ENCODE data around the gene ECSCR.

Gene ECSCR

DNA sequence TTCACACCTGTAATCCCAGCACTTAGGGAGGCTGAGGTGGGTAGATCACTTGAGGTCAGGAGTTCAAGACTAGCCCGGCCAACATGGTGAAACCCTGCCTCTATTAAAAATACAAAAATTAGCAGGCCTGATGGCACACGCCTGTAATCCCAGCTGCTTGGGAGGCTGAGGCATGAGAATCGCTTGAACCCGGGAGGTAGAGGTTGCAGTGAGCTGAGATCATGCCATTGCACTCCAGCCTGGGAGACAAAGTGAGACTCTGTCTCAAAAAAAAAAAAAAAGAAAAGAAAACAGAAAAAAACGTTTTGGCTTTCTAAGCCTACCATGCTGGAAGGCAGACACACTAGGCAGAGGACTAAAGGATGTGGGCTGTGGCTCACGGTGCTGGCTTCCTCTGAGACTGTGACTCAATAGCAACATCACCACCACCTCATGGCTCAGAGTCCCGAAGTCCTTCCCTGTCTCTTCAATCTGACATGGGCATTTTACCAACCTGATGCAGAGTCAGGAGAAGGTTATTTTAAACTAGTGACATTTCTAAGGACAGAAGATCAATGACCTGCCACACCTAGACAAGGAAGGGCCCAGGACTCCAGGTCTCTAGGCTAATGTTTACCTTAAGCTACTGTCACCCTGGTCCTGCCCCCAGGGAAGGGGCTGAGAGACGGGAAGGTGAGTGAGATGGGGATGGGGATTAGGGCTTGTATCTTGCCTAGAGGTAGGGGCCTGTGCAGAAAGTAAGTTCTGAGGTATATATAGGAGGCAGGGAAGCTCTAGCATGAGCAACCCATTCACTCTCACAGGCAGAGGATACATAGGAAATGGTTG lies 3.7 kb downstream of the ECSCR start:
- Mint-ChIP-seq H3K27me3 (ENCODE audit: low read depth, poor library complexity) (peaks cover 11% of the 10 kb centered on the region), H3K9me3 (no peaks in the 10 kb centered on the region), H3K36me3 (ENCODE audit: low read depth) (no peaks in the 10 kb centered on the region), H3K27ac (no peak overlapping the region), H3K4me3 (no peak overlapping the region), H3K4me1 (peaks cover 34% of the 10 kb centered on the region)
- DNase-seq = no peak
- TF ChIP-seq, protein P1, sequence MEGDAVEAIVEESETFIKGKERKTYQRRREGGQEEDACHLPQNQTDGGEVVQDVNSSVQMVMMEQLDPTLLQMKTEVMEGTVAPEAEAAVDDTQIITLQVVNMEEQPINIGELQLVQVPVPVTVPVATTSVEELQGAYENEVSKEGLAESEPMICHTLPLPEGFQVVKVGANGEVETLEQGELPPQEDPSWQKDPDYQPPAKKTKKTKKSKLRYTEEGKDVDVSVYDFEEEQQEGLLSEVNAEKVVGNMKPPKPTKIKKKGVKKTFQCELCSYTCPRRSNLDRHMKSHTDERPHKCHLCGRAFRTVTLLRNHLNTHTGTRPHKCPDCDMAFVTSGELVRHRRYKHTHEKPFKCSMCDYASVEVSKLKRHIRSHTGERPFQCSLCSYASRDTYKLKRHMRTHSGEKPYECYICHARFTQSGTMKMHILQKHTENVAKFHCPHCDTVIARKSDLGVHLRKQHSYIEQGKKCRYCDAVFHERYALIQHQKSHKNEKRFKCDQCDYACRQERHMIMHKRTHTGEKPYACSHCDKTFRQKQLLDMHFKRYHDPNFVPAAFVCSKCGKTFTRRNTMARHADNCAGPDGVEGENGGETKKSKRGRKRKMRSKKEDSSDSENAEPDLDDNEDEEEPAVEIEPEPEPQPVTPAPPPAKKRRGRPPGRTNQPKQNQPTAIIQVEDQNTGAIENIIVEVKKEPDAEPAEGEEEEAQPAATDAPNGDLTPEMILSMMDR (IDR thresholded peaks at IDR 0.05) = no peak

DNA sequence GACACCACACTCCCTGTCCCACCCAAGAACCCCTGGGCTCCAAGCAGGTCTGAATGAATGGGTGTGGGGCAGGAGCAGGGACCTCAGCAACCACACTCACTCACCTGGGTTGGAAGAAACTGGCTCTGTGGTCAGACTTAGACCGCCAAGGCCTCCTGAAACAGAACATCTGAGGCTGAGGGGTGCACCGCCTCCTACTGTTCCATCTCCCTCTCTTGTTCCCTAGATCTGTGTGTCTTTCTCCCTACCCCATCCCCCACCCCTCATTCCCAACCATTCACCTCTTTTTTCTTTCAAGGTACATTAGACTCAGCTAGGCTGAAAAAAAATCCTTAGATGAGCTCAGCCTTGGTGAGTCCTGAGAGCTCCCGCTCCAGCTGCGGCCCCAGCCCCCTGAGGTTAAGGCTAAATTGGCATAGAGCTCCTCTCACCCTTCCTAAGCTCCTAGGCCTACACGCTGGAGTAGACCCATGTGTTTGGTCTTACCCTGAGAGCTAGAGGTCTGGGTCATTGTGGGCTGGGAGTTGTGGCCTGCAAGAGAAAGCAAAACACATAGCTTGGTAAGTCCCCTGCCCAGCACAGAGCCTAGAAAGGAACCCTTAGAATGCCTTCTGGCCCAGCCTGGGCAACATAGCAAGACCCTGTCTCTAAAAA lies 4.8 kb downstream of the ECSCR start:
- H3K9me3 Mint-ChIP-seq = no peaks in the 10 kb centered on the region
- peaks cover 30% of the 10 kb centered on the region for H3K4me1 Mint-ChIP-seq
- peaks cover 11% of the 10 kb centered on the region for H3K27me3 Mint-ChIP-seq (ENCODE audit: low read depth, poor library complexity)
- H3K4me3 Mint-ChIP-seq = no peak overlapping the region
- H3K27ac Mint-ChIP-seq = no peak overlapping the region
- H3K36me3 Mint-ChIP-seq (ENCODE audit: low read depth) = no peaks in the 10 kb centered on the region
- DNase-seq = no peak
- TF ChIP-seq, protein P1 (IDR thresholded peaks at IDR 0.05) = no peak

DNA sequence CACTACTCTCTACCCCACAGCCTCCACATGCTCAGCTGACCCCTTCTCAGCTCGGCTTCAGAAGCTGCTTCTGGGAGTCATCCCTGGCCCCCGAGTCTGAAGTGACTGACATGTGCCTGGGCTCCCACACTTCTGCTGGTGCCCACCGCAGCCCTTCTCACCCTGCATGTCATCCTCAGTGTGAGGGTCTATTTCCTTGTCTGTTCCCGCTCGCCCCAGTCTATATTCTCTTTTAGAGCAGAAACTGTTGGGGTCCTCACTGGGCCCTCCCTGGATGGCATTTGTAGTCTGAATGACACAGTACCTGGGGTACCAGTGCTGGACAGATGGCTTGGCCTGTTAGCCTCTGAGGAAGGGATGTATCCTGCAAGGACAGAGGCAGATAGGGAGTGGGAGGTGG lies 5.3 kb downstream of the ECSCR start:
- TF ChIP-seq, protein P1 (IDR thresholded peaks at IDR 0.05) = no peak
- H3K4me1 Mint-ChIP-seq = peaks cover 25% of the 10 kb centered on the region
- peaks cover 10% of the 10 kb centered on the region for H3K27me3 Mint-ChIP-seq (ENCODE audit: low read depth, poor library complexity)
- no peak for DNase-seq
- no peak overlapping the region for H3K27ac Mint-ChIP-seq
- no peak overlapping the region for H3K4me3 Mint-ChIP-seq
- H3K9me3 Mint-ChIP-seq = no peaks in the 10 kb centered on the region
- H3K36me3 Mint-ChIP-seq (ENCODE audit: low read depth) = no peaks in the 10 kb centered on the region

DNA sequence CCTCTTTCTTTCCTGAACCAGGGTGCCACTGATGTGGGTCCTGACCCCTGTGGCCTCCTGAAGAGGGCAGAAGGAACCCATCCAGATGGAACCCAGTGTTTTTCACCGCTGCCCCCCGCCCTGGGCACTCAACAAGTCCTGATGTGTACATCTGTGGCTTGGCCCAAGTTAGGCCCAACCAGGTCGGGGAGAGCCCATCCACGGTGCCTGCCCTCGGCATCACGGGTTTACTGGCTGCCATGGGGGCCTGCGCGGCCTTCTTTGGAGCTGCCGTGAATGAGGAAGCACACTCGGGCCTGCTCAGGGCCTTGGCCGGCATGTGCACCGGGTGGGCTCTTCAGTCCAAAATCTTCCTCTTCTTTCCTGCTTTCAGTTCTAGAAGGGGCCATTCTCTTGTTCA lies 5.8 kb downstream of the ECSCR start:
- H3K36me3 Mint-ChIP-seq (ENCODE audit: low read depth) = no peaks in the 10 kb centered on the region

DNA sequence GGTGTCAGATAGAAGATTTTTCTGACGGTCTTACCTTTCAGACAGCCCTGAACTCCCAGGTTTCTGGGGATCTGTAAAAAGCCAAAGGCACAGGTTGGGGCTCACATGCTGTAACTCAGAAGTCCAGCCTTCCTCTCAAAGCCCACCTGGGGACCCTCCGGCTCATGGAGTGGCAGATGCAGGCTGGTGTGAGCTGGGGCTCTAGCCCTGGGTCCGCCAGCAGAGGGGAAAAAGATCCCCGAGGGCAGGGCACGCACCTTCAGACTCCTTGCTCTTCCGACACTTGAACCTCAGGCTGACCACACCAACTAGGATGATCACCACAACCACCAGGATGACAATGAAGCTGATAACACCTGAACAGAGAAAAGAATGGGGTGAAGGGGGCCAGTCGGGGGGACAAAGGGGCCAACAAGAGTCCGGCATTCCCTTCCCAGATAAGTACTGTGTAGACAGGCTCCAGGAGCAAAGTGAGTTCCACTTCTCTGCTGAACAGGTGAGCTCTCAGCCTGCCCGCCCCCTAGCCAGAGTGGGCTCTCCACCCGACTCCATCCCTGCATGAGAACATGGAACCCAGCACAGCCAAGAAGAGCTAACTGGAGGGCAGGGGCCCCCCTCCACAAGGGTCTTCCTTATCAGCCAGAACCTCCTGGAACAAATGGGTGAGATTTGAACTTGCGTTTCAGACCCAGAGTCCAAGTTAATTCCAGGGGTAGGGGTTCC lies 7.8 kb downstream of the ECSCR start:
- H3K36me3 Mint-ChIP-seq (ENCODE audit: low read depth) = no peaks in the 10 kb centered on the region
- no peak overlapping the region for H3K4me3 Mint-ChIP-seq
- TF ChIP-seq, protein P1 (IDR thresholded peaks at IDR 0.05) = no peak
- no peaks in the 10 kb centered on the region for H3K9me3 Mint-ChIP-seq
- peaks cover 9% of the 10 kb centered on the region for H3K27me3 Mint-ChIP-seq (ENCODE audit: low read depth, poor library complexity)
- no peak for DNase-seq
- H3K27ac Mint-ChIP-seq = peak overlapping the region; percentile 64
- peaks cover 18% of the 10 kb centered on the region for H3K4me1 Mint-ChIP-seq

More for the DNA sequence above, 5.8 kb downstream of the ECSCR start:
- no peaks in the 10 kb centered on the region for H3K9me3 Mint-ChIP-seq
- peak overlapping the region; percentile 29 for H3K27ac Mint-ChIP-seq
- peaks cover 6% of the 10 kb centered on the region for H3K27me3 Mint-ChIP-seq (ENCODE audit: low read depth, poor library complexity)
- TF ChIP-seq, protein P1 (IDR thresholded peaks at IDR 0.05) = no peak
- DNase-seq = no peak
- H3K4me1 Mint-ChIP-seq = peaks cover 20% of the 10 kb centered on the region
- H3K4me3 Mint-ChIP-seq = no peak overlapping the region
